GM23338 (cell line): ENCODE data around the gene FBXW10. TPM values are rescaled to one million over a fixed set of nuclear protein-coding genes. Genes with fewer than 3 reads are reported as not detected.
"Not testable (repeated sequence)": the region's sequence is repeated elsewhere in the genome, so short reads cannot be mapped to it uniquely, and the experiment has no call there.

Experiments used
- ATAC-seq: fragments of 200-7000 bp; cut with Tn5 transposase; 3 replicates; pipeline ENCODE4 v1.9.1; 2020
- DNase-seq: peaks from one replicate; pipeline ENCODE4 v3.0.0-alpha.2; 2015; ENCODE audit warnings: low spot score
- H2AFZ ChIP-seq: fragments of 200-600 bp; sonication (generic); 2 replicates; pipeline ENCODE4 v1.8.0; 2016; ENCODE audit warnings: antibody characterized with exemption, mild to moderate bottlenecking, moderate library complexity
- H3F3A ChIP-seq: fragments of 200-600 bp; sonication (generic); replicated peaks from 2 replicates; pipeline ENCODE4 v1.8.0; 2017; ENCODE audit warnings: antibody characterized with exemption, mixed run types, low read depth
- H3K27ac ChIP-seq: fragments of 200-600 bp; sonication (generic); 2 replicates; pipeline ENCODE4 v1.6.1; 2016; ENCODE audit warnings: low read depth
- H3K27me3 ChIP-seq: fragments of 200-600 bp; sonication (generic); 2 replicates; pipeline ENCODE4 v1.8.0; 2016; ENCODE audit warnings: mild to moderate bottlenecking, mixed run types, moderate library complexity; ENCODE audit not compliant: insufficient read depth
- H3K36me3 ChIP-seq: fragments of 200-600 bp; sonication (generic); 2 replicates; pipeline ENCODE4 v1.8.0; 2016; ENCODE audit warnings: mild to moderate bottlenecking; ENCODE audit not compliant: insufficient read depth
- H3K4me1 ChIP-seq: fragments of 200-600 bp; sonication (generic); 2 replicates; pipeline ENCODE4 v1.8.0; 2016; ENCODE audit warnings: mild to moderate bottlenecking, moderate library complexity; ENCODE audit not compliant: insufficient read depth
- H3K4me2 ChIP-seq: fragments of 200-600 bp; sonication (generic); 2 replicates; pipeline ENCODE4 v1.7.1; 2017; ENCODE audit warnings: mixed run types
- H3K4me3 ChIP-seq: fragments of 200-600 bp; sonication (generic); 2 replicates; pipeline ENCODE4 v1.6.1; 2016; ENCODE audit warnings: mixed run types
- H3K79me2 ChIP-seq: fragments of 200-600 bp; sonication (generic); replicated peaks from 2 replicates; pipeline ENCODE4 v1.8.0; 2017; ENCODE audit warnings: mild to moderate bottlenecking; ENCODE audit not compliant: insufficient read depth
- H3K9me2 ChIP-seq: fragments of 200-600 bp; sonication (generic); 2 replicates; pipeline ENCODE4 v1.8.0; 2017; ENCODE audit not compliant: insufficient read depth
- H4K20me1 ChIP-seq: fragments of 200-600 bp; sonication (generic); replicated peaks from 2 replicates; pipeline ENCODE4 v1.8.0; 2017; ENCODE audit warnings: mild to moderate bottlenecking; ENCODE audit not compliant: insufficient read depth
- H3K27ac Mint-ChIP-seq: 2 replicates; pipeline ENCODE4 v1.8.0; 2020; ENCODE audit warnings: inconsistent platforms, mild to moderate bottlenecking, moderate library complexity, mixed read lengths
- H3K27me3 Mint-ChIP-seq: 3 replicates; pipeline ENCODE4 v1.8.0; 2022; ENCODE audit warnings: low read depth, mild to moderate bottlenecking, moderate library complexity, mixed read lengths, inconsistent platforms; ENCODE audit not compliant: insufficient read depth, poor library complexity
- H3K36me3 Mint-ChIP-seq: 3 replicates; pipeline ENCODE4 v1.8.0; 2021; ENCODE audit warnings: low read depth, mild to moderate bottlenecking, inconsistent platforms, moderate library complexity, mixed read lengths
- H3K4me1 Mint-ChIP-seq: 3 replicates; pipeline ENCODE4 v1.8.0; 2020; ENCODE audit warnings: mild to moderate bottlenecking, inconsistent platforms, mixed read lengths
- H3K4me3 Mint-ChIP-seq: 3 replicates; pipeline ENCODE4 v1.8.0; 2021; ENCODE audit warnings: moderate library complexity, mild to moderate bottlenecking, inconsistent platforms, mixed read lengths
- H3K9me3 Mint-ChIP-seq: 3 replicates; pipeline ENCODE4 v1.8.0; 2020; ENCODE audit warnings: moderate library complexity, mild to moderate bottlenecking, inconsistent platforms, mixed read lengths
- long read RNA-seq: library from polyadenylated mRNA; unstranded; transcript quantifications from one replicate; pipeline ENCODE4 v2.0.0, GENCODE V29; 2020; ENCODE audit not compliant: unreplicated experiment
- polyA plus RNA-seq: library from polyadenylated mRNA; unstranded; fragments of >200 nt; fragmentation: Nextera tagmentation; extraction: Ambion mirVana; gene quantifications from 2 replicates; pipeline ENCODE4 v1.2.1, GENCODE V29; 2016
- total RNA-seq: library from RNA; depleted of rRNA; stranded (reverse); fragments of >200 nt; shearing (Covaris generic); gene quantifications from 2 replicates; pipeline ENCODE4 v1.2.3, GENCODE V29; 2014; rRNA removed

Gene FBXW10
- total RNA-seq, result 0.07 TPM in 1 of 2 replicates, not detected in the other
- not detected in 2 replicates for polyA plus RNA-seq
- long read RNA-seq, result 0 reads

DNA sequence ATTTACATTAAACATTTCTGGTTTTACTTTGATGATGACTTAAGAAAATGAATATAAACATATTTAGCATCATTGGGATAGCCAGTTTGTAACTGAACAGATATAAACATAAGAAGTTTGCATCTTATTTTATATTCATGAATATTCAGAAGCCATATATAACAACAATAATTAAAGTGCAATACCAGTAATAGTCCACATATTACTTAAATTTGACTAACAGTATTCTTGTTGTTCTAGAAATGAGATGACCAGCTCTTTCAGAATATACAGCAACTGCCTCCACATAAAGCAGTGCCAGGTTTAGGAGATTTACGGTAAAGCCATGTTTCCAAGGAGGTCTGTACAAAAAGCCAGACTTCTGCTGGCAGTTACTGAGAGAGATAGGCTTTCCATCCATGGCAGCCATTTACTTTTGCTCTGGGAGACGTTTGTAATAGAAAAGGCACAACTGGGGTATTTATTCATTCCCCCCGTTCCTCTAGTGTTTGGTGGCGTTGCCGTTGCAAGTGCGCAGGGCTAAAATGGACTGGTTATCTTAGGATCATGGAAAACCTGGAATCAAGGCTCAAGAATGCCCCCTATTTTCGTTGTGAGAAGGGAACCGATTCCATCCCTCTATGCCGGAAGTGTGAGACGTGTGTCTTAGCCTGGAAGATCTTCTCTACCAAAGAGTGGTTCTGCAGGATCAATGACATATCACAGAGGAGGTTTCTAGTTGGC, at the start of gene FBXW10:
TSS of gene FBXW10 (plus strand) at position 356 of the 723 bp plus-strand sequence. CDS start at position 547, 191 bp downstream.
- not testable (repeated sequence) for H3K4me2 ChIP-seq, H3K9me3 Mint-ChIP-seq, H3K9me2 ChIP-seq, DNase-seq, H3F3A ChIP-seq, H3K36me3 ChIP-seq, H3K27ac ChIP-seq, H3K27ac Mint-ChIP-seq, H3K36me3 Mint-ChIP-seq, H3K4me1 Mint-ChIP-seq, H3K4me1 ChIP-seq, H3K4me3 ChIP-seq, H3K4me3 Mint-ChIP-seq, H3K27me3 ChIP-seq, H2AFZ ChIP-seq, H4K20me1 ChIP-seq, H3K79me2 ChIP-seq, H3K27me3 Mint-ChIP-seq
- ATAC-seq, result peak; percentile 77

- not testable (repeated sequence) for H3K4me1 Mint-ChIP-seq, H3K79me2 ChIP-seq, H3K4me1 ChIP-seq, H3K9me3 Mint-ChIP-seq, H3K27me3 Mint-ChIP-seq, H3K27ac Mint-ChIP-seq, H3K36me3 Mint-ChIP-seq, H2AFZ ChIP-seq, H3K27ac ChIP-seq, H3F3A ChIP-seq, H4K20me1 ChIP-seq, H3K9me2 ChIP-seq, ATAC-seq, H3K4me2 ChIP-seq, H3K27me3 ChIP-seq, DNase-seq, H3K4me3 ChIP-seq, H3K36me3 ChIP-seq, H3K4me3 Mint-ChIP-seq
Measured at GRCh38 chr17:18695143-18695542, 48.7 kb upstream of the FBXW10 start.

DNA sequence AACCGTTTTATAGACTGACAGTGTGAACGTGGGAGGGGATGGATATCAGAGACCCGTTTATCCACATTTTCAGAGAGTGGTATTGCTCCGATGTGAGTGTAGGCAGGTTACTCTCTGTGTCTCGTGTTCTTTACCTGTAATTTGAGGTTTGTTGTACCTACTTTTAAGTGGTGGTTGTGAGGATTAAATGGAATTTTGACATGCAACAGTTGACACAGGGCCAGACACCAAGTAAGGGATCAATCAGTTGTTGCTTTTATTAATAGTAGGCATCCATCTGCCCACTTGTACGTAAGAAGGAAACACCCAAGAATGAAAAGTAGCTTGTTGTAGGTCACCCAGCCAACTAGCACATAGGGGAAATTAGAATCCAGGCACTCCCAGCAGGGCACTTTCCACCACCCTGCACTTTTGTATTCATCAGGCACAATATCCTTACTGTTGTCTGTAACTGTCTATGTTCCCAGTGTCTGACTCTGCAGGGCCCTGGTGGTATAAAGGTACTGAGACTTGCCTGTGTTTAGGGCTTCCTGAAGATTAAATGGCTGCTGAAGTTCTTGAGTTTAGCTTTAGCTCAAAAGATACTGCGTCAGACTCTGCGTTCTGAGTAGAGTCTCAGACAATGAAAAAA, 45.3 kb upstream of the FBXW10 start:
- not testable (repeated sequence) for H2AFZ ChIP-seq, H4K20me1 ChIP-seq, H3K27me3 Mint-ChIP-seq, H3K4me1 ChIP-seq, H3K4me1 Mint-ChIP-seq, H3K36me3 ChIP-seq, H3K9me2 ChIP-seq, H3K79me2 ChIP-seq, H3F3A ChIP-seq, H3K9me3 Mint-ChIP-seq, H3K27me3 ChIP-seq, H3K27ac Mint-ChIP-seq, H3K36me3 Mint-ChIP-seq, H3K27ac ChIP-seq, ATAC-seq, DNase-seq
- peak overlapping the region; percentile 64 for H3K4me3 ChIP-seq
- H3K4me2 ChIP-seq, result peak overlapping the region; percentile 81
- H3K4me3 Mint-ChIP-seq, result peak overlapping the region; percentile 92

DNA sequence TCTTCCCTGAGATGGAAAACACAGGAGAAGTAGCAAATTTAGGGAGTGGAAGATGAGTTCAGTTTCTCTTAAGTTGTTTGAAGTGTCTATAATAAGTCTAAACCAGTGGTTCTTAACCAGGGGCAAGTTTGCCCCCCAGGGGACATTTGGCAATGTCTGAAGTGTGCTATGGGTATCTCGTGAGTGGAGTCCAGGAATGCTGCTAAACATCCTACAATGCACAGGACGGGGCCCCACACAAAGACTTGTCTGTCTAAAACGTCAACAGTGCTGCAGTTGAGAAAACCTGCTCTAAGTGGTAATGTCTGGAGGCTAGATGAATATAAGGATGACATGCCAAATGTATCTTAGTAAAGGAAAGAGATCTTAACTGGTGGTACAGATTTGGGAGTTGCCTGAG, 37.9 kb upstream of the FBXW10 start:
- H3K27me3 Mint-ChIP-seq, H3K9me3 Mint-ChIP-seq, H4K20me1 ChIP-seq, H3K4me2 ChIP-seq, H3K9me2 ChIP-seq, H3K27ac Mint-ChIP-seq, H3K27me3 ChIP-seq, DNase-seq, ATAC-seq, H3K4me3 Mint-ChIP-seq, H3K4me1 ChIP-seq, H2AFZ ChIP-seq, H3F3A ChIP-seq, H3K27ac ChIP-seq, H3K4me3 ChIP-seq, H3K4me1 Mint-ChIP-seq, H3K36me3 ChIP-seq, H3K79me2 ChIP-seq: not testable (repeated sequence)
- H3K36me3 Mint-ChIP-seq, result peaks cover 12% of the 10 kb centered on the region; the same call in 2 of the 3 replicates

DNA sequence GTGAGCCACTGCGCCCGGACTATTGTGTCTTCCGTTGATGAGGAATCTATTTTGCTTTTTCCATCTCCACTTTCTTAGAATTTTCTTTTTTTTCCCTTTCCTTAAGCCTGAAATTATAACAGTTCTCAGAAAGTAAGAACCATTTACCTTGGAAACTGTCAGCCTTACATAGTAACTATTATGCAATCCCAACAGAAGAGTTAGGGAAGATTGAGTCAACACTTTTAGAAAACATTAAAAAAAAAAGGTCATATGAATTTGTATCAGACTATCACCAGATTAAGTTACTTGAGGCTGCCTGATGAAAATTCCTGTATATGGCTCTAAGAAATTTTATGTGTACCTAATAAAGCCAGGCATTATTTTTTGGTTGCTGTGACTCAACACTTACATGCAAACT, 35.6 kb upstream of the FBXW10 start:
- H3K27ac Mint-ChIP-seq, DNase-seq, ATAC-seq, H3K27ac ChIP-seq, H3K4me2 ChIP-seq, H3F3A ChIP-seq, H2AFZ ChIP-seq, H3K4me1 ChIP-seq, H3K4me3 ChIP-seq, H3K79me2 ChIP-seq, H3K9me2 ChIP-seq, H3K27me3 Mint-ChIP-seq, H3K4me3 Mint-ChIP-seq, H3K27me3 ChIP-seq, H3K4me1 Mint-ChIP-seq, H3K9me3 Mint-ChIP-seq, H3K36me3 ChIP-seq, H4K20me1 ChIP-seq: not testable (repeated sequence)
- H3K36me3 Mint-ChIP-seq, result peaks cover 12% of the 10 kb centered on the region; the same call in 2 of the 3 replicates
